DOHH2 (cell line): ENCODE data around the gene RUNX2.

Source experiments
- CTCF ChIP-seq: fragments of 200-600 bp; sonication (generic); IDR thresholded peaks from one replicate; pipeline ENCODE4 v1.5.1; 2014; ENCODE audit warnings: antibody characterized with exemption, mild to moderate bottlenecking, low read depth, low read length; ENCODE audit not compliant: poor library complexity, severe bottlenecking
- EZH2phosphoT487 ChIP-seq: fragments of 200-600 bp; sonication (generic); IDR thresholded peaks from 2 replicates; pipeline ENCODE4 v1.6.1; 2017; ENCODE audit warnings: borderline replicate concordance, mild to moderate bottlenecking, antibody characterized with exemption, low read length, moderate library complexity, mixed read lengths

GRCh38 chr6:45436544-45437438, 108.7 kb downstream of the RUNX2 start:
- TF ChIP-seq CTCF (no peak), EZH2phosphoT487 (no peak)
